T-helper 17 cell (primary cell): ENCODE data around the gene COL2A1. TPM values are rescaled to one million over a fixed set of nuclear protein-coding genes. Genes with fewer than 3 reads are reported as not detected.
"Not testable (repeated sequence)": the region's sequence is repeated elsewhere in the genome, so short reads cannot be mapped to it uniquely, and the experiment has no call there.

Experiments
- ATAC-seq: fragments of 150-1000 bp; cut with Tn5 transposase; 2 replicates; pipeline ENCODE4 v1.10.0; 2021; ENCODE audit warnings: mild to moderate bottlenecking, moderate library complexity
- DNase-seq, 3 donors: peaks; one replicate each; pipeline versions ENCODE4 v3.0.0 to v3.0.0-alpha.2; 2020 to 2021
- H3K9me3 ChIP-seq: one replicate; pipeline ENCODE4 v1.7.0; 2013; ENCODE audit warnings: low read length, mild to moderate bottlenecking; ENCODE audit not compliant: control insufficient read depth, poor library complexity, severe bottlenecking
- H3K27ac Mint-ChIP-seq: one replicate; pipeline ENCODE4 v1.8.0; 2022; ENCODE audit warnings: mild to moderate bottlenecking, moderate library complexity, mixed read lengths
- H3K27me3 Mint-ChIP-seq: one replicate; pipeline ENCODE4 v1.8.0; 2022; ENCODE audit warnings: mixed read lengths
- H3K36me3 Mint-ChIP-seq: one replicate; pipeline ENCODE4 v1.8.0; 2022; ENCODE audit warnings: low read depth, mixed read lengths
- H3K4me1 Mint-ChIP-seq: one replicate; pipeline ENCODE4 v1.8.0; 2022; ENCODE audit warnings: mild to moderate bottlenecking, mixed read lengths
- H3K4me3 Mint-ChIP-seq: one replicate; pipeline ENCODE4 v1.8.0; 2022; ENCODE audit warnings: mild to moderate bottlenecking, moderate library complexity, mixed read lengths
- total RNA-seq, 4 donors: library from RNA in 2 of 4; stranded (reverse) in 2 of 4; gene quantifications; one replicate each; pipeline ENCODE4 v1.2.3 and lab custom pipeline; 2022 to 2026

Gene COL2A1
- total RNA-seq, 2 donors from 2014 or later = not detected

DNA sequence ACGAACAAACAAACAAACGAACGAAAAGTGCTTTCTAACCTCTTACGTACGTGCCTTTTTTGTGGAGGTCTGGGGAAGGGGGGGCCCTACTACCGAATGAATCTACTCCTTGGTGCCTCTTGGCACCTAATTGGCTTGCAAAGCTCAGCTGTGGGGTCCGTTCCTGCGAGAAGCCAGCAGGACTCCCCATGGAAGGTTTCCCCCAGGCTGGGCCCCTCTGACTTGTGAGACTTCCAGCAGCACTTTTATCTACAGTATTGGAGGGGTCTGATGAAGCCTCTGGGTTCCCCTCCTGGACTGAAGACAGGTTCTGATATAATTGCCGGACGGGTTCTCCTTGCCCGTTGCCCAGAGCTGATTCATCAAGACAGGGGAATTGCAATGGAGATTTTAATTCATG is 42.1 kb downstream of the COL2A1 start:
- ATAC-seq (no peak), DNase-seq (no peak)
- H3K9me3 ChIP-seq = no peaks in the 10 kb centered on the region
- peaks cover 35% of the 10 kb centered on the region for H3K27me3 Mint-ChIP-seq
- H3K36me3 Mint-ChIP-seq = peaks cover 3% of the 10 kb centered on the region
- H3K27ac Mint-ChIP-seq = no peak overlapping the region
- H3K4me1 Mint-ChIP-seq = peaks cover 25% of the 10 kb centered on the region
- H3K4me3 Mint-ChIP-seq = no peak overlapping the region

DNA sequence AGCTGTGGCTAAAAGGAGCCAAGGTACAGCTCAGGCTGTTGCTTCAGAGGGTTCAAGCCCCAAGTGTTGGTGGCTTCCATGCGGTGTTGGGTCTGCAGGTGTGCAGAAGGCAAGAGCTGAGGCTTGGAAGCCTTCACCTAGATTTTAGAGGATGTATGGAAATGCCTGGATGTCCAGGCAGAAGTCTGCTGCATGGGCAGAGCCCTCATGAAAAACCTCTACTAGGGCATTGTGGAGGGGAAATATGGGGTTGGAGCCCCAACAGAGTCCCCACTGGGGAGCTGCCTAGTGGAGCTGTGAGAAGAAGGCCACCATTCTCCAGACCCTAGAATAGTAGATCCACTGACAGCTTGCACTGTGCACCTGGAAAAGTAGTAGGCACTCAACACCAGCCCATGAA is 46.6 kb downstream of the COL2A1 start:
- ATAC-seq, H3K36me3 Mint-ChIP-seq, H3K4me1 Mint-ChIP-seq, H3K9me3 ChIP-seq, H3K27ac Mint-ChIP-seq, DNase-seq, H3K4me3 Mint-ChIP-seq: not testable (repeated sequence)
- peaks cover 42% of the 10 kb centered on the region for H3K27me3 Mint-ChIP-seq

DNA sequence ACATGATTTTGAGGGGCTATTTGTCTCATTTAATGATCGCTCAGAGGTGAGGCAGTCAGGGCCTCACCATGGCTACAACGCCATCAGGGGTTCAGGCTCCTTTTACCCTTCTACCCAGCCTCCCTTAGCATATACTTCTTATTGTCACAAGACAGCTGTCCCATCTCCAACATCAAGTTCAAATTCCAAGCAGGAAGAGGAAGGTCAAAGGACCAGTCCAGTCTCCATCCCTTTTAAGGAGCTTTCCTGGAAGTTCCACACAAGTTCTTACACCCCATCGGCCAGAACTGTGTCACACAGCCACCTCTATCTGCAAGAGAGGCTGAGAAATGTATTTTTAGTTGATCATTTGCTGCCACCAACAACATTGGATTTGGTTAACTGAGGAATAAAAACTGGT is 49.2 kb downstream of the COL2A1 start:
- Mint-ChIP-seq H3K4me1 (peaks cover 3% of the 10 kb centered on the region), H3K36me3 (no peaks in the 10 kb centered on the region), H3K27me3 (peaks cover 26% of the 10 kb centered on the region), H3K4me3 (no peak overlapping the region), H3K27ac (no peak overlapping the region)
- no peak for DNase-seq
- ATAC-seq = no peak
- no peaks in the 10 kb centered on the region for H3K9me3 ChIP-seq

DNA sequence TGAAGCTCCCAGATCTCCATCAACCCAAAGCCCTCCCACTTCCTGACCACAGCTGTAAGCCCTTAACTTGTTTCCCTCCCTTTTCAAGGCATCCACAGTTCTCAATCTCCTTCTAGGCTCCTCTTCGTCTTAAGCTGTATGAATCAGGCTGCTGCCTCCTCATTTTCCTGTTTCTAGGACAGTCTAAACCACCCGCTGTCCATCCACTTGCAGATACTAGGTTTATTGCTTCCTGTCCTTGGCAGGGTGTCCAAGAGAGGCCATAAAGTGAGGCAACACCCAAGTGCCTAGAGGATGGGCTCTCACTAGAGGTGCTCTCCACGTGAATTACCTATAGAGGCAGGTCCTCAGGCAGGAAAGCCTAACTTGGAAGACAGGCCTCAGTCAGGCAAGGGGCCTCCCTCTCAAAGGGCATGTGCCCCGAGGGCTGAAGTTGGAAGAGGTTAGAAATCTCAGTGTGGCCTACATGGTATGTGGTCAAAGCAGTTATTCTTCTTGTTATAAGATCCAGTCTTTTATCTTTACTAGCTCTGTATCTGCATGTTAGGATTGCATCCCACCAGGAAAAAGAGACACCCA is 49.7 kb downstream of the COL2A1 start:
- H3K27me3 Mint-ChIP-seq = peaks cover 21% of the 10 kb centered on the region
- H3K36me3 Mint-ChIP-seq = no peaks in the 10 kb centered on the region
- no peak for ATAC-seq

DNA sequence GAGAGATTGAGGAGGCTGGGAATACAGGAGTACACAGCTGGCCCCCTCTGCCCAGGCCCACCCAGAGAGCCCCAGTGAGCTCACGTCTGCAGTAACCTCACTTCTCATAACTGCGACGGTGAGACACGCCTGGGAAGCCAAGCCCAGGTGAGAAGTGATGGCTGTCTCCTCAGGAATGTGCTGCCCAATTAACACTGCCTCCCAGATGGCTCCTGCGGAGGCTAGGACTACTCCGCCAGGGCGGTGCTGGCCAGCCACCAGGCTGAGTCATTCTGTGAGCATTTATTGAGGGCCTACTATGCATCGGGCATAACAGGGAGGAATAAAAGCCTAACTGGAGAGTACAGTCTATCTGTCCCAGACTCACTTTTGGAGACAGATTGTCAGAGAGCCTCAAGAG is 50.2 kb downstream of the COL2A1 start:
- DNase-seq (no peak), ATAC-seq (no peak)
- no peak overlapping the region for H3K27ac Mint-ChIP-seq
- no peaks in the 10 kb centered on the region for H3K36me3 Mint-ChIP-seq
- peaks cover 7% of the 10 kb centered on the region for H3K4me1 Mint-ChIP-seq
- no peak overlapping the region for H3K4me3 Mint-ChIP-seq
- H3K9me3 ChIP-seq = no peaks in the 10 kb centered on the region
- peaks cover 20% of the 10 kb centered on the region for H3K27me3 Mint-ChIP-seq

More for the DNA sequence above, 49.7 kb downstream of the COL2A1 start:
- Mint-ChIP-seq H3K27ac (no peak overlapping the region), H3K4me1 (peaks cover 4% of the 10 kb centered on the region), H3K4me3 (no peak overlapping the region)
- no peaks in the 10 kb centered on the region for H3K9me3 ChIP-seq
- no peak for DNase-seq

DNA sequence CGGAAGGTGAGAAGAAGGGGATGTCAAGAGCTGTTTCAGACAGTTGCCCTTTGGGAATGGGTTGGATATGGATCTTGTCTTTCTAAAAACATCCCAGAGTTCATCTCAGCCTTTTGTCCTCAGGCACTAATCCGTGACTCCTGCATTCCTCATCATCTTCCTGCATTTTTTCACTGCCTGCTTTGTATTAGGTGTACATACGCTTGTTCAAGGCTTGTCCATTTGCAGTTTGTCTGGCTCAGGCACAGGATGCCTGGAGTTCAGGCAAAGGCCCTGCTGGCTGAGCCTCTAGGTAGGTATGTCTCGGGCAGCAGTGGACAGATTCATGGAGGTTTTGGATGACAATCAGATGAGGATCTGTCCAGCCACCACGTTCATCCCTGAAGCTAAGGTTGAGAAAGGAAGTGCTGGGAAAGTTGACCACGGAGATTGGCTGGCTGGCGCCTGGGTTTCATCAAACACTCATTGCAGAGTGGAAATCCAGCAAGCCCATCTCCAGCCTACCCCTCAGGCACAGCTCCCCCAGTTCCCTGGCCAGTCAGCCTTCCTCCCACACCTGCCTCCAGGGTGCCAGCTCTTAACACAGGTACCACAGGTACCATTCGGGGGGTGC is 53.3 kb downstream of the COL2A1 start:
- no peak for ATAC-seq
- H3K27ac Mint-ChIP-seq = no peak overlapping the region
- no peaks in the 10 kb centered on the region for H3K9me3 ChIP-seq
- H3K36me3 Mint-ChIP-seq = no peaks in the 10 kb centered on the region
- H3K27me3 Mint-ChIP-seq = peaks cover 20% of the 10 kb centered on the region
- H3K4me1 Mint-ChIP-seq = peaks cover 7% of the 10 kb centered on the region
- DNase-seq = no peak
- no peak overlapping the region for H3K4me3 Mint-ChIP-seq

DNA sequence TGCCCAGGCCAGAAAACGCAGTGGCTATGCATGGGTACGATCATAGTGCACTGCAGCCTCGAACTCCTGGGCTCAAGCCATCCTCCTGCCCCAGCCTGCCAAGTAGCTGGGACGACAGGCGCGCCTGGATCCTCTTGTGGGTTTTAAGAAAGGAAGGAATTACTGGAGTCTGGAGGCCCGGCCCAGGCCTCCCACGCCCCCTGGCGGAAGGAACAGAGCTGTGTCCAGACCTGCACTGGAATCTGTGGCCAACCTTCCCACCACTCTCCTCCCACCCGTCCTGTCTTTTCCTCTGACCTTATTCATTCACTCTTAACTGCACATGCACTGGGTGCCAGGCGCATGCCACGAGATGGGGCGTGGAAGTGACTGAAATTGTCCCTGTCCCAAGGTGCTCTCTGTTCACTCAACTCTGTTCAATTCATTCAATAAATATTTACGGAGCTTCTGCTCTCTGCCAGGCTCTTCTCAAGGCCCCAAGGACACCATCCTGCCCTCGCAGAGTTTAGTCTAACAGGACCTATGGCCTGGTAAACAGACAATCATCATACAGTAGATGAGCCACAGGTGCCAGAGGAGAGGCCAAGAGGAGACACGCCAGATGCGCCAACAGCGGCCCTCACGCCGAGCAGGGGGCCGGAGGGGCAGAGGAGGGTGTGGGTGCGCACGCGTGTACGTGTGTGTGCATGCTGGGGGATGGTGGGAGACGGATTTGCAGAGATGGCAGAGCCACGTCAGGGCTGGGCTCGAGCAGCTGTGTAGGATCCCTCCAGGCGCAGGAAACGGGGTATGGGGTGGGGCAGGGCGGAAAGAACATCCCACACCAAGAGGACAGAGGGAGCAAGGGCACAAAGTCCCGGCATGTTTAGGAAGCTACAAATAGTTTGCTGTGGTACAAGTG is 54.6 kb downstream of the COL2A1 start:
- Mint-ChIP-seq H3K4me1 (peaks cover 7% of the 10 kb centered on the region), H3K36me3 (no peaks in the 10 kb centered on the region), H3K27ac (no peak overlapping the region), H3K4me3 (no peak overlapping the region), H3K27me3 (peaks cover 15% of the 10 kb centered on the region)
- no peaks in the 10 kb centered on the region for H3K9me3 ChIP-seq
- peak; percentile 74 for ATAC-seq
- DNase-seq = peak; percentile 18 to 42 (median 39)

DNA sequence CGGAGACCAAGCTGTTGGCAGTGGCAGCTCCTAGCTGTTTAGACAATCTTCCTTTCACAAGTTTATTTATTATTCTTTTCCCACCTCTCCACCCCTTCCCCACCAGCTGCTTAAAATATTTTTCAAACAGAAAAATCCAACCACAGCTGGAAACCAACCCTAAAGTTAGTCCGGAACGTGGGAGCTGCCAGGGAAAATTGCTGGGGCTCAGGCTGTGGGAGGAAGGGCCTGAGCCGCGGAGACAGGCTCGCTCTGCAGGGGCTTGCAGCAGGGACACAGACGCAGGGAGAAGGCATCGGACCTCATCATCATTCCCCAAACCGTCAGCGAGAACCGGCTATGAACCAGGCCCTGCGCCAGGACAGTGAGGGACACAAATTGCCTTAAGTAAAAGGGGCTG is 56.9 kb downstream of the COL2A1 start:
- no peak for ATAC-seq
- no peaks in the 10 kb centered on the region for H3K36me3 Mint-ChIP-seq
- peaks cover 14% of the 10 kb centered on the region for H3K27me3 Mint-ChIP-seq
- peaks cover 4% of the 10 kb centered on the region for H3K4me1 Mint-ChIP-seq
- no peaks in the 10 kb centered on the region for H3K9me3 ChIP-seq
- H3K4me3 Mint-ChIP-seq = no peak overlapping the region
- DNase-seq = no peak
- H3K27ac Mint-ChIP-seq = no peak overlapping the region

DNA sequence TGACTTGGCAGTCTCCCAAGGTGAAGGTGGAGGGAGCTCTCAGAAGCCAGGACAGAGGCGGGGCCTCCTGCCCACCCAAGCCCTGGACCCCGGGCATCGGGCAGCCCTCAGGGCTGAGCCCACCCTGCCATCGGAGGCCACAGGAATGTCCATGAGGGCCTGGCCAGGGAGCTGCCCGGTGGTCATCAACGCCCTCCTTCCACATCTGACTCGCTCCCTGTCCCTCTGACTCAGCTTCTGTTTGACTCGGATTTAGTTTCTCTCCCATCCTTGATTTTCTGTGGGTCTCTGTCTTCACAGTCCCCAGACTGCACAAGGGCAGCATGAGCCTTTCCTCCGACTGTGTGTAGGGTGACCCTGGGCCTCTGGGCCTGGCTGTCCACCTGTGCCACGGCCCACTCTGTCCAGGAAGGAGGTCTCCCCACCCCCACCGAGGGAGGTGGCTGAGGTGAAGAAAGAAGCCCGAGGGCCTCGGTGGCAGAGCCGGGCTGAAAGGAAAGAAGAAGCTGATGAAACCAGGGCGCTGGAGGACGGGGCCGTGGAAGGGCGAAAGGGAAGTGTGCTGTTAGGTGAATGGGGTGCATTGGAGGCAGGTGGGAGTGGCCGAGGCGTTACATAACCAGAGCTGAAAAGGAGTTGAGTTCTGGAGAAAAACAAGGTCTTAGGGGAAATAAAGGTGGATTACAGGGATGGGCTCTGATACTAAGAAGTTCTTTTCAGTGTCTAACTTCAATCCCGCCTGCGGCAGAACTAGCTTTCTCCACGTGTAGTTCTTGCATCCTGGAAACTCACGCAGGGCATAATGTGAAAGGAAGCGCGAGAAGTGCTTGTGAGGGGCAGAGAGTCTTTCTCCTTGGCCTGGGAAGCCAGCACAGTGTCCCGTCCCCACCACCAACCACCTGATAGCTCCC is 57.6 kb downstream of the COL2A1 start:
- no peak for ATAC-seq
- H3K27me3 Mint-ChIP-seq = peaks cover 14% of the 10 kb centered on the region
- H3K36me3 Mint-ChIP-seq = no peaks in the 10 kb centered on the region
- H3K4me1 Mint-ChIP-seq = peaks cover 4% of the 10 kb centered on the region
- H3K9me3 ChIP-seq = no peaks in the 10 kb centered on the region
- no peak for DNase-seq
- no peak overlapping the region for H3K4me3 Mint-ChIP-seq
- no peak overlapping the region for H3K27ac Mint-ChIP-seq

DNA sequence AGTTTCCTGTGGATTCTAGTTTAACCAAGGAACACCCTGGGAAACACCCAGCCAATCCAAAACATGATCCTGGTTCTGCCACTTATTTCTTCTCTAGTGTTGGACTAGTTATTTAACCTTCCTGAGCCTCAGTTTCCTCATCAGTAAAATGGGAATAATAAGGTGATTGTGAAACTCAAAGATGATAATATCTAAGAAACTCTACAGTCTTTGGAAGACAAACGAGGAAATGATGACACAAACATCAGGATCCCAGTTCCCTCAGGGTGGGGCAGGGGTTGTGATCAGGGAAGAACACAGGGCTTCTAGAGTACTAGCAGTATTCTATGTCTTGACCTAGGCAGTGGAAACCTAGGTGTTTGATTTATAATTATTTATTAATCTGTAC is 58.9 kb downstream of the COL2A1 start:
- no peak for ATAC-seq
- Mint-ChIP-seq H3K4me3 (no peak overlapping the region), H3K36me3 (peaks cover 2% of the 10 kb centered on the region), H3K27me3 (peaks cover 18% of the 10 kb centered on the region), H3K4me1 (peaks cover 9% of the 10 kb centered on the region), H3K27ac (no peak overlapping the region)
- DNase-seq = no peak
- H3K9me3 ChIP-seq = no peaks in the 10 kb centered on the region

DNA sequence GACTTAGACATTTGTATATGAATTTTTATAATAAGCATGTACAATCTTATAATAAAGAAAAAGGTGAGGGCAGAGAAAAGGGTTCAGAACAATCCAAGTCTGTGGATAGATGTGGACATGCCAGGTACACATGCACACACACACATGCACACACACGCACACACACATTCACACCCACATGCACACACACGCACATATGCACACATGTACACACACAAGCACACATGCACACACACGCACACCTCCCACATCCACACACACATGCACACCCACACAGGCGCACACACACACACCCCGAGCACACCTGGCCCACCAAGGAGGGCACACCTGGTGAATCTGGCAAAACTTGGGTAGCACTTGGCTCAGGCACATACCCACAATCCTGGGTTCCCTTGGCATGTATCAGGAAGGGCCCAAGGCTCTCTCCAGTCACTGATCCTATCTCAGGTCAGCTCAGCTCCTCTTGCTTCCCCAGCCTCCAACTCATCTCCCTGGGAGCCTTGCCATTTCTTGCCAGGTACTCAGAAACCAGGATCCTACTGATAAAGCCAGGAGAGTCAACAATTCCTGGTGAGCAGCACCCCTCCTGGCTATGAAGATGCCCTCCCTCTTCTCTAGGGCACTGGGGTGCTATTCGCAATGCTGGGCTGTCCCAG is 59.5 kb downstream of the COL2A1 start:
- peaks cover 12% of the 10 kb centered on the region for H3K4me1 Mint-ChIP-seq
- H3K27ac Mint-ChIP-seq = no peak overlapping the region
- peaks cover 22% of the 10 kb centered on the region for H3K27me3 Mint-ChIP-seq
- no peak overlapping the region for H3K4me3 Mint-ChIP-seq
- DNase-seq = no peak
- ATAC-seq = no peak
- H3K36me3 Mint-ChIP-seq = peaks cover 4% of the 10 kb centered on the region
- H3K9me3 ChIP-seq = no peaks in the 10 kb centered on the region

DNA sequence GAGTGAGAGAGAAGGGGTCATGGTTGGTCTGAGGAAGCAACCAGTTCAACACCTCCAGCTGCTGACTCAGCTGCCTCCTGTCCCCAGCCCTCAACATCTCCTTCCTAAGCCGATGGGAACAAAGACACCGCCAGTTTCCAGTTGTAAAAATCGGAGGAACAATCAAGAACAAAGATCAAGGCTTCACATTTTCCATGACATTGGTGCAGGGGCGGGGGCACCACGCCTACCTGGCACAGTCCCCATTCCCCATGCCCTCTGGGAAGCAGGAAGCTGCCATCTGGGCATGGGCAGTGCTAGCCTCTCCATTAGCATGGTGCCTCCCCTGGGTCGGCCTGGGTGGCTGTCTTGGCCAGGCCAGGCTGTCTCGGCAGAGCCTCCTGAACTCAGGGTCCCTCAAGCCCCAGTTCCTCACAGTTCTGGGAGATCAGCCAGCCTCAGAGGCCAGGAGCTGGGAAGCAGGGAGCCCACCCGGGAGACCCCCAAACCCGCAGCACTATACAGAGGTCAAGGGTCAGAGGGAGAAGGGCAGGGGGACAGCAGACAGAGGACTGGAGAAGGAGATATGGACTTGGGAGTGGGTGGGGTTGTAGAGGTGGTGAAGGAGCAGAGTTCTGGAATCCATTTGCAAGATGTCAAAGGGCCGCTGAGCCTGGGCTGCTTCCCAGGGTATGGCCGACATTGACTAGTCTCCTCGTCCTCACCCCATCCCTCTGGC is 60.5 kb downstream of the COL2A1 start:
- no peaks in the 10 kb centered on the region for H3K9me3 ChIP-seq
- Mint-ChIP-seq H3K27me3 (peaks cover 25% of the 10 kb centered on the region), H3K4me1 (peaks cover 9% of the 10 kb centered on the region), H3K4me3 (no peak overlapping the region), H3K27ac (no peak overlapping the region), H3K36me3 (peaks cover 6% of the 10 kb centered on the region)
- ATAC-seq (no peak), DNase-seq (no peak)
